ENCODE data around the gene ZC3H14. TPM values are rescaled to one million over a fixed set of nuclear protein-coding genes. Genes with fewer than 3 reads are reported as not detected.
"Not testable (repeated sequence)": the region's sequence is repeated elsewhere in the genome, so short reads cannot be mapped to it uniquely, and the experiment has no call there.

ZC3H14 gene
- total RNA-seq: 10 to 100 TPM; 33.6 to 46.8 TPM

DNA sequence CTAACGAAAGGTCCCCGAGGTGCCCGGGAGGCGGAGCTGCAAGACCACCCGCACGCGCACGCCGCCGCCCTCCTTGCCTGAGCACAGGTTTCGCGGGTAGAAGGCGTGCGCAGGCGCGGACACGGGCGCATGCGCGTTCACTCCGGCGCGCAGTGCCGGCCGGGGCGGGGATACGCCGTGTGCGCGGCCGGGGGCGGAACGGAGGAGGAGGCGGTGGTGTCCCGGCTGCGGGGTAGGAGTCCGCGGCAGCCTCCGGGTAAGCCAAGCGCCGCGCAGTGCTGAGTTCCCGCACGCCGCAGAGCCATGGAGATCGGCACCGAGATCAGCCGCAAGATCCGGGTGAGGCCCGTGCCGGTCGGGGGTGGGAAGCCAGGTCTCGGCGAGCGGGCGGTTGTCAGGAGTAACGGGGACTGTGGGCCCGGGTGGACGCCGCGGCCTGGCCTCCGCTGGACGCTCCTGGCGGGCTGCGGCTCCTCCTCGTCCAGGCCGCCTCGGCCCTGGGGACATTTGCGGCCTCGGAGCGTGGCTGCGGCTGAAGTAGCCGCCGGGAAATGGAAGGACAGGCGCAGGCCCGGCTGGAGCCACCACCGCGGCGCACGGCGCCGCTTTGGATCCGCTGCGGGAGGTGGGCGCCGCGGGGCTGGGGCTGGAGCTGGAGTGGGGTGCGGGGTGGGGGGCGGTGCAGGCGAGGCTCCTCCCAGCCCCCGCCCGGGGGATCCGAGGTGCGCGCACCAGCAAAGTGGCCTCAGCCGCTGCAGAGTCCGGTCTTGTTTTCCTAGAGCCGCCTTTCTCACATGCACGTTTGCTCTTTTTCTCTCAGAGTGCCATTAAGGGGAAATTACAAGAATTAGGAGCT is at the start of gene ZC3H14:
Gene ZC3H14, plus strand, starts transcription at position 207 of the 856 bp plus-strand sequence. Its CDS starts 97 bp downstream, at position 304.
- peaks cover 28% of the 10 kb centered on the region for H3K4me1 Mint-ChIP-seq
- H3K4me3 Mint-ChIP-seq: peak within 1 kb of the TSS; percentile 87
- peaks cover 11% of the 10 kb centered on the region for H3K36me3 Mint-ChIP-seq (ENCODE audit: low read depth)
- DNase-seq: peak; percentile 84
- peaks cover 24% of the 10 kb centered on the region for H3K27me3 Mint-ChIP-seq
- CTCF ChIA-PET: no interaction called here
- POLR2A ChIA-PET: no interaction called here
- peak within 1 kb of the TSS; percentile 93 for H3K27ac Mint-ChIP-seq
- peaks cover 3% of the 10 kb centered on the region for H3K9me3 Mint-ChIP-seq

DNA sequence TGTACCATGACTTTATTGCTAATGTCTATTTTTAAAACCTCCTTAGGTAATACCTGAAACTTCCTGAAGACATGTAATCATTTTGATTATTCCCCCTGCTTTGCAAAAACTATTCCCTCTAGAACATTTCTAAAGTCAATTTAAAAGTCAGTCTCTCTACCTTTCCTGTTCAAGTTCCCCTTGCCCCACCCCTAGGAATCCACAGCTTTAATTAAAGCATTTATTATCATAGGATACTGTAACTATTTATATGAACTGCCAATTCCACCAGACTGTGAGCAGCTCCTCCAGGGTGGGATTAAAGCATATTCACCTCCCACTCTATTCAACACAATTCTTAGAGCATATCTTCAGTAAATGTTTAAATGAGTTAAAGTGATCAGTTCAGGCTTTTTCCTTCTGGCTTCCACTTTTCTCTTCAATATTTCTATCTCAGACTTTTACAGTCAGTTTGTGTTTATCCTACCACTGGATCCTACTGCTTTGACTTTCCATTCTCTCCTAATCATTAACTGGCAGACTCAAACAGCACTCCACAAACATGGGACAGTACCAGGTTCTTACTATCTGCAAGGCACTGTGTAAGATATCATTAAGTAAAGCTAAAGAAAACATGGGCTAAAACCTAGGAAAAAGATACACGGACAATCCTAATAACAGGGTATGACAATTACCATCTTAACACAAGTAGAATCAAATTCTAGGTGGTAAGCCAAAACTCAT is 47.2 kb upstream of the ZC3H14 start:
- Mint-ChIP-seq H3K9me3 (no peaks in the 10 kb centered on the region), H3K4me3 (no peak overlapping the region), H3K36me3 (ENCODE audit: low read depth) (no peaks in the 10 kb centered on the region), H3K27ac (no peak overlapping the region), H3K27me3 (peaks cover 19% of the 10 kb centered on the region), H3K4me1 (peaks cover 8% of the 10 kb centered on the region)
- POLR2A ChIA-PET: no interaction called here
- CTCF ChIA-PET: no interaction called here
- DNase-seq: no peak

DNA sequence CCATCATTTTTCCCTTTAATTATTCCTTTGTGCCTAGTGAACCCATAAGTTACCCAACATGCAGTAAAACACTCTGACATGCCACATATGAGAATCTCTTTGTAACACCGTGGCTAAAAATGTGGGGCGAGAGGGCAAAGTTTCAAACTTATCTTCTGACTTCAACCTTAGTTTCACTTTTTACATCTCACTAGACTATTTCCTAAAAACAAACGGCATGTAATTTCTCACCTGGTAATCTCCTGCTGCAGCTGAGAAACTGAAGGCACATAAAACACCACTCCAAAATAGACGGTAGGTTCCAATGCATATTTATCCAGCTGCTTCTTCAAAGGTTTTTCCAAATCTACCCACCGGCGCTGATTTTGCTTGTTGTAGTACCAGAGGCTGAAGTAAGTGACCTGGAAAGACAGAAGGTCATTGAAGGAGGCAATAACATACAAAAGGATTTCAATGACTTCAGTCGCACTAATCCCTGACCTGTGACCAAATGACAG is 45.9 kb upstream of the ZC3H14 start:
- Mint-ChIP-seq H3K36me3 (ENCODE audit: low read depth) (no peaks in the 10 kb centered on the region), H3K9me3 (no peaks in the 10 kb centered on the region), H3K27ac (no peak overlapping the region), H3K4me3 (peak overlapping the region; percentile 3), H3K27me3 (peaks cover 21% of the 10 kb centered on the region), H3K4me1 (peaks cover 8% of the 10 kb centered on the region)
- ChIA-PET CTCF (no interaction called here), POLR2A (no interaction called here)
- no peak for DNase-seq

DNA sequence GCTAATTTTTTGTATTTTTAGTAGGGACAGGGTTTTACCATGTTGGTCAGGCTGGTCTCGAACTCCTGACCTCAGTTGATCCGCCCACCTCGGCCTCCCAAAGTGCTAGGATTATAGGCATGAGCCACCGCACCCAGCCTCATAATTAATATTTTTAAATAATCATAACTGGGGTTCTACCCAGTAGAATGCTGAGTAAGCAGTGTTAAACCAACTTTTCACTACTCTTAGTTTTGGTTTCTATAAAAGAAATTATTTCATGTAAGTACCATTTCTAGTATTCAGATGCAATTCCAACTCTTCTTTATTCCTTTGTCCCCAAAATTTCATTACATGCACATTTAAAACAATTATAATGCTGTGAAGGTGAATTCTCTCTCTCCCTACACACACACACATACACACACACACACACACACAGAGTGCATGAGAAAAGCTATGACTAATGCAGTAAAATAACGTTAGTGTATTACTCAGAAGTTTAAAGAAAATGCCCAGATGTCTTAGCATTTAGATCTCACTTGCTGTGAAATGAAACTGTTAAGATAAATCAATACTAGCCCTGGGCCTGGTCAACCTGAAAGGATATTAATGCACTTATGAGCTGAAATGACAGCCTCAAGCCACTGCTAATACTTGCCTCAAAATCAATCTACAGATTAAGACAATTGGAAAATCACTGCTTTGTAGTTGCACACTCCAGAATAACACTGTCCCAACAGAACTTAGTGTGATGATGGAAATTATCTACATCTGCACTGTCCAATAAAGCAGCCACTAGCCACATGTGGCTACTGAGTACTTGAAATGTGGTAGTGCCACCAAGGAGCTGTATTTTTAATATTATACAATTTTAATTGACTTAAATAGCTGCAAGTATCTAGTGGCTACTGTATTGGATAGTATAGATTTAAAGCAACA is 44.0 kb upstream of the ZC3H14 start:
- H3K27ac Mint-ChIP-seq: no peak overlapping the region
- peaks cover 27% of the 10 kb centered on the region for H3K27me3 Mint-ChIP-seq
- no peak for DNase-seq
- H3K4me3 Mint-ChIP-seq: no peak overlapping the region
- H3K4me1 Mint-ChIP-seq: peaks cover 8% of the 10 kb centered on the region
- H3K36me3 Mint-ChIP-seq (ENCODE audit: low read depth): no peaks in the 10 kb centered on the region
- ChIA-PET CTCF (no interaction called here), POLR2A (no interaction called here)
- H3K9me3 Mint-ChIP-seq: no peaks in the 10 kb centered on the region

GRCh38 chr14:88519907-88520306 is 42.9 kb upstream of the ZC3H14 start:
- H3K27me3 Mint-ChIP-seq: peaks cover 30% of the 10 kb centered on the region
- no peak for DNase-seq
- H3K4me3 Mint-ChIP-seq: no peak overlapping the region
- no peaks in the 10 kb centered on the region for H3K9me3 Mint-ChIP-seq
- ChIA-PET POLR2A (no interaction called here), CTCF (no interaction called here)
- H3K27ac Mint-ChIP-seq: no peak overlapping the region
- H3K4me1 Mint-ChIP-seq: peaks cover 8% of the 10 kb centered on the region
- no peaks in the 10 kb centered on the region for H3K36me3 Mint-ChIP-seq (ENCODE audit: low read depth)

GRCh38 chr14:88521818-88522217 is 41.0 kb upstream of the ZC3H14 start:
- Mint-ChIP-seq H3K9me3 (no peaks in the 10 kb centered on the region), H3K4me3 (no peak overlapping the region), H3K27ac (no peak overlapping the region), H3K36me3 (ENCODE audit: low read depth) (no peaks in the 10 kb centered on the region), H3K4me1 (peaks cover 4% of the 10 kb centered on the region), H3K27me3 (peaks cover 21% of the 10 kb centered on the region)
- CTCF ChIA-PET: no interaction called here
- DNase-seq: no peak
- POLR2A ChIA-PET: no interaction called here

GRCh38 chr14:88522393-88522792 is 40.4 kb upstream of the ZC3H14 start:
- POLR2A ChIA-PET: no interaction called here
- Mint-ChIP-seq H3K36me3 (ENCODE audit: low read depth) (no peaks in the 10 kb centered on the region), H3K27ac (no peak overlapping the region), H3K9me3 (no peaks in the 10 kb centered on the region), H3K4me3 (no peak overlapping the region), H3K27me3 (peaks cover 23% of the 10 kb centered on the region), H3K4me1 (no peaks in the 10 kb centered on the region)
- CTCF ChIA-PET: no interaction called here
- no peak for DNase-seq

DNA sequence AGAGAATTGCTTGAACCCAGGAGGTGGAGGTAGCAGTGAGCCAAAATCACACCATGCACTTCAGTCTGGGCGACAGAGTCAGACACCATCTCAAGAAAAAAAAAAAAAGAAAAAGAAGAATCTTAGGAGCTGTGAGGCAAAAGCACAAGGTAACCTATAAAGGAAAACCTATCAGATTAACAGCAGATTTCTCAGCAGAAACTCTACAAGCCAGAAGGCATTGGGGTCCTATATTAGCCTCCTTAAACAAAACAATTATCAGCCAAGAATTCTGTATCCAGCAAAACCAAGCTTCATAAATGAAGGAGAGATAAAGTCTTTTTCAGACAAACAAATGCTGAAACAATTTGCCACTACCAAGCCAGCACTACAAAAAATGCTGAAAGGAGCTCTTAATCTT is 32.9 kb upstream of the ZC3H14 start:
- H3K4me1 Mint-ChIP-seq; H3K9me3 Mint-ChIP-seq; CTCF ChIA-PET; H3K27ac Mint-ChIP-seq; H3K4me3 Mint-ChIP-seq; DNase-seq; H3K36me3 Mint-ChIP-seq (ENCODE audit: low read depth); POLR2A ChIA-PET: not testable (repeated sequence)
- peaks cover 30% of the 10 kb centered on the region for H3K27me3 Mint-ChIP-seq

- Mint-ChIP-seq H3K4me3 (no peak overlapping the region), H3K9me3 (peaks cover 2% of the 10 kb centered on the region), H3K27me3 (peaks cover 18% of the 10 kb centered on the region), H3K4me1 (no peaks in the 10 kb centered on the region), H3K36me3 (ENCODE audit: low read depth) (no peaks in the 10 kb centered on the region), H3K27ac (no peak overlapping the region)
- no peak for DNase-seq
- ChIA-PET POLR2A (no interaction called here), CTCF (no interaction called here)
Observed at GRCh38 chr14:88533064-88533602, 29.7 kb upstream of the ZC3H14 start.

DNA sequence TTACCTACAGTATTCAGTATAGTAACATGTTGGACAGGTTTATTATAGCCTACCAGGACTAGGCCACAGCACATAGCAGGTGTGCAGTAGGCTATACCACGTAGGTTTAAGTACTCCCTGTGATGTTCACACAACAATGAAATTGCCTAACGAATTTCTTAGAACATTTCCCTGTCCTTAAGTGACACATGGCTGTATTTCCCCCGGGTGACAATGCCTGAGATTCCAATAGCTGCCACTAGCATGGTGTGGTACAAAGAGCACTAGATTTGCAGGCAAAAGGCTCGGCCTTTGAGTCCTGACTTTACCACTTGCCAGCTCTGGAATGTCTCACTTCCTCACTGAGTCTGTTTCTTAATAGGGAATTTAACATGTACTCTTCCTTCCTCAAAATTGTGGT is 27.7 kb upstream of the ZC3H14 start:
- no peaks in the 10 kb centered on the region for H3K36me3 Mint-ChIP-seq (ENCODE audit: low read depth)
- H3K27me3 Mint-ChIP-seq: peaks cover 12% of the 10 kb centered on the region
- DNase-seq: no peak
- ChIA-PET POLR2A (no interaction called here), CTCF (no interaction called here)
- H3K9me3 Mint-ChIP-seq: peaks cover 2% of the 10 kb centered on the region
- no peak overlapping the region for H3K27ac Mint-ChIP-seq
- no peak overlapping the region for H3K4me3 Mint-ChIP-seq
- H3K4me1 Mint-ChIP-seq: no peaks in the 10 kb centered on the region

- Mint-ChIP-seq H3K27ac (no peak overlapping the region), H3K27me3 (peaks cover 6% of the 10 kb centered on the region), H3K4me3 (no peak overlapping the region), H3K9me3 (no peaks in the 10 kb centered on the region), H3K36me3 (ENCODE audit: low read depth) (no peaks in the 10 kb centered on the region), H3K4me1 (no peaks in the 10 kb centered on the region)
- DNase-seq: no peak
- ChIA-PET POLR2A (no interaction called here), CTCF (no interaction called here)
Observed at GRCh38 chr14:88535813-88536212, 27.0 kb upstream of the ZC3H14 start.

DNA sequence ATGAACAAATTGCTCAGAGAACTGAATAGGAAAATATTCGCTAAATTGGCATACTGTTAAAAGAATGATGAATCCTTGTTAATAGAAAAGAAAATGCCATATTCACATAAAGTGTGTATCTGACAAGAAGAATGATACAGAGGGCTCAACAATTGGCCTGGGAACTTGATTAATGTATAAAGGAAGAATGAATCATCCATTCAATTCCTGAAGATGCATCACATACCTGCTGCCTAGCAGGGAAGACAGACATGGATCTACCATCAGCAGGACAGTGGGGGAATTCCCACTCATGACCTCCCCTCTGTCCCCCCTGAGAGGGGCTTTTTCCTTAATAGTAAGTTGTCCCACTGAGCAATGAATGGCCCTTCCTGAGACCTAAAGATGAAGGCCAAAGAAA is 21.5 kb upstream of the ZC3H14 start:
- no peak for DNase-seq
- CTCF ChIA-PET: interaction anchor here (1.6 kb wide), 1 partner anchor 15 kb away, joined by 3 read pairs; no protein-coding TSS in a partner anchor

More for the DNA sequence above, 21.5 kb upstream of the ZC3H14 start:
- H3K4me3 Mint-ChIP-seq: no peak overlapping the region
- H3K36me3 Mint-ChIP-seq (ENCODE audit: low read depth): no peaks in the 10 kb centered on the region
- POLR2A ChIA-PET: no interaction called here
- H3K27me3 Mint-ChIP-seq: peaks cover 6% of the 10 kb centered on the region
- no peaks in the 10 kb centered on the region for H3K4me1 Mint-ChIP-seq
- no peak overlapping the region for H3K27ac Mint-ChIP-seq
- H3K9me3 Mint-ChIP-seq: no peaks in the 10 kb centered on the region
